Mucosa of descending colon (tissue), 3 donors: ENCODE measurements around the gene GOSR2. TPM values are rescaled to one million over a fixed set of nuclear protein-coding genes. Genes with fewer than 3 reads are reported as not detected.

Experiments used
- ATAC-seq: fragments of 200-7000 bp; cut with Tn5 transposase; one replicate; pipeline ENCODE4 v1.9.1; 2020; ENCODE audit warnings: mild to moderate bottlenecking, moderate library complexity
- DNase-seq, 3 donors: peaks; one replicate each; pipeline ENCODE4 v3.0.0-alpha.2; 2020
- H3K36me3 ChIP-seq: fragments of 200-600 bp; one replicate; pipeline ENCODE4 v1.8.0; 2021; ENCODE audit warnings: low read depth, mild to moderate bottlenecking
- H3K4me1 ChIP-seq: fragments of 200-600 bp; one replicate; pipeline ENCODE4 v1.8.0; 2021; ENCODE audit warnings: low read depth, mild to moderate bottlenecking
- H3K4me3 ChIP-seq: fragments of 200-600 bp; one replicate; pipeline ENCODE4 v1.8.0; 2021; ENCODE audit warnings: mild to moderate bottlenecking
- H3K9me3 ChIP-seq: fragments of 200-600 bp; one replicate; pipeline ENCODE4 v1.8.0; 2021; ENCODE audit warnings: mild to moderate bottlenecking
- CTCF ChIP-seq: fragments of 200-600 bp; IDR thresholded peaks from one replicate; pipeline ENCODE4 v1.8.0; 2022; ENCODE audit warnings: antibody characterized with exemption, mild to moderate bottlenecking
- intact Hi-C, 2 donors: fragments of 100-400 bp; cut with DNase I in 1 of 2; cut with micrococcal nuclease in 1 of 2; formaldehyde crosslinking; loops; one replicate each; pipeline versions ENCODE4 v1.11.0 to v1.11.1; 2022; cut with DNase I, micrococcal nuclease
- total RNA-seq, 3 donors: library from RNA; stranded (reverse); fragmentation: NEBNext Ultra II Directional in 2 of 3; extraction: Animal tissue kit (Norgen Biotek cat#: 25700) in 2 of 3; gene quantifications; one replicate each; pipeline versions ENCODE4 v1.2.1 to v1.2.4, GENCODE V29; 2021 to 2023
- donor health status: DM: no; HTN: no; CAD: no; lungs with moderate emphysema.
- donor health status: DM: no; HTN: no; CAD: no.
- donor health status: DM: no; HTN: yes; CAD: no.

GOSR2 gene
- total RNA-seq, 3 donors from 2014 or later = 53.7 to 56.5 (median 55.0) TPM

DNA sequence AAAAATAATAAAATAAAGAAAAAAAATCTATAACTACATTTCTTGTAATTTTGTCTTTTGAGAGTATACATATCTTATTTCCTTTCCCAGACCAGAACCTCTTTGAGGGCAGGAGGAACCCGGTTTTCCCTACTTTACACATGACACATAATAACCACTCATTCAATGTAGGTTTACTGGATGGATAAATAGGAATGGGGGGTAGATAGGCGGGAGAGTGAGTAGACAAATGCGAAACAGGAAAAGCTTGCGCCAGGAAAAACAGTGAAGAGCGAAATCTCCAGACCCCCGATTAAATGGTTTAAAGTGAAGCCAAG, 515 bp upstream of the GOSR2 start:
- Histone ChIP-seq H3K4me3 (peak overlapping the region; percentile 95), H3K9me3 (no peaks in the 10 kb centered on the region), H3K4me1 (peaks cover 13% of the 10 kb centered on the region), H3K36me3 (no peaks in the 10 kb centered on the region)
- no peak for TF ChIP-seq CTCF
- ATAC-seq (peak; percentile 3), DNase-seq (no peak)
- intact Hi-C loops = no loop called here

- peaks cover 18% of the 10 kb centered on the region for H3K4me1 ChIP-seq
- no peak overlapping the region for H3K4me3 ChIP-seq
These were observed 2.4 kb downstream of the GOSR2 start for GRCh38 chr17:46925185-46925868.

DNA sequence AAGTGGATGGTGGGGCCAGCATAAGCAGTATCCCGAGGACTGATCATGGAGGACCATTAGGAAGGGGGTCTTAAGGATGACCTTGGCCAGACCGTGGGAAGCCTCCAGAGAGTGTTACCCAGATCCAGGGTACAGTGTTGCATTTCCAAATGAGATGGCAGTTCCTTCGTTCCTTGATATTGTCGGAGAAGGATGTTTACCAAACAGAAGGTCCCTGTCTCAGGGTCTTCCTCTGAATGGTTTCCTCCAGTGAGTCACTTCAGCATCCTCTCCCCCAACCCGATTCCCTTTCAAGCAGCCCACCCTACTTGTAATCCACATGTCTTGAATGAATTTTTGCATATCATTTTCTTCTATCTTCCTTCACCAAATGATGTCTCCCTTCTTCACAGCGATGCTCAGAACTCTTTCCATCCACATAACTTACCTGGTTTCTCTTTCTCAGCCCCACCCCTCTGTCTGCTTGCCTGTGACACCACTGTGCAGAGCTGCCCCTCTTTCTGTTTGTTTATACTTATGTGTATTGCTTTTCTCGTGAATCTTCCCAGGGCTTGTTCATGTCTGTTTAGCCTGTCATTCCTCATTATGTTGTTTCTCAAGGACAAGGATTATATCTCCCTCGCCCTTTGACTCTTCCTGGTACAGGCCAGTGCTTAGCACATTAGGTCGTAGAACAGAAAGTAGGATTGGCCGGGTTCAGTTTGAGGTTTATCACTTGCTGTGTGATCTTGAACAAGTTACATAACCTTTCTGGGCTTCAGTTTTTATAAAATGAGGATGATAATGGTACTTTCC, 5.7 kb downstream of the GOSR2 start:
- no peak for DNase-seq
- ATAC-seq = peak; percentile 85
- intact Hi-C loops = no loop called here
- peaks cover 18% of the 10 kb centered on the region for H3K4me1 ChIP-seq
- H3K36me3 ChIP-seq = peaks cover 6% of the 10 kb centered on the region
- no peak overlapping the region for H3K4me3 ChIP-seq
- no peak for TF ChIP-seq CTCF
- no peaks in the 10 kb centered on the region for H3K9me3 ChIP-seq

More at GRCh38 chr17:46925185-46925868, 2.4 kb downstream of the GOSR2 start:
- TF ChIP-seq CTCF = no peak
- intact Hi-C loops = no loop called here
- H3K36me3 ChIP-seq = no peaks in the 10 kb centered on the region
- no peak for ATAC-seq
- DNase-seq = no peak
- no peaks in the 10 kb centered on the region for H3K9me3 ChIP-seq

DNA sequence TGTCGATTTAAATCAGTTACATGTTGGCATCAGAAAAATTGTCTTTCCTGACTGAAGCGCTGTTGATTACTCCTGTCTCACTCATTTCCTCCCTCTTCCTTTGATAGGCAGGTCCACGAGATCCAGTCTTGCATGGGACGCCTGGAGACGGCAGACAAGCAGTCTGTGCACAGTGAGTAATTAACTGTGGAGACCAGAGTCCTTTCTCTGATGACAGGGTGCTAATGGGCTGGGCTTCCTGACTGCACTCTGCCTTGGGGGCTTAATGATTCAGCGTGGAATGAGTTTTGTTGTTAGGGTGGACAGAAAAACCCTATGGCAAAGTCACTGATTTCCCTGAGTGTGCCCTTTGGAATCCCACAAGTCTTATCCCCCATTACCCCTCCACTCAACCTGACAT, 6.5 kb downstream of the GOSR2 start:
- Histone ChIP-seq H3K4me1 (peaks cover 11% of the 10 kb centered on the region), H3K9me3 (no peaks in the 10 kb centered on the region), H3K4me3 (no peak overlapping the region), H3K36me3 (peaks cover 8% of the 10 kb centered on the region)
- intact Hi-C loops = no loop called here
- peak; percentile 29 for ATAC-seq
- no peak for TF ChIP-seq CTCF
- DNase-seq = no peak

GRCh38 chr17:46930051-46930450, 7.1 kb downstream of the GOSR2 start:
- Histone ChIP-seq H3K4me1 (peaks cover 6% of the 10 kb centered on the region), H3K36me3 (peaks cover 8% of the 10 kb centered on the region), H3K4me3 (no peak overlapping the region), H3K9me3 (no peaks in the 10 kb centered on the region)
- ATAC-seq (no peak), DNase-seq (no peak)
- intact Hi-C loops = no loop called here
- no peak for TF ChIP-seq CTCF
